Heart right ventricle (tissue), 16 donors: ENCODE data around the gene HMX3. TPM values are rescaled to one million over a fixed set of nuclear protein-coding genes. Genes with fewer than 3 reads are reported as not detected.

Experiments used
- ATAC-seq, 8 donors: fragments of 200-7000 bp; cut with Tn5 transposase; one replicate each; pipeline ENCODE4 v1.9.1; 2020; ENCODE audit warnings: mild to moderate bottlenecking in 8 of 8, moderate library complexity in 8 of 8, moderate number of reproducible peaks in 1 of 8
- DNase-seq, 2 donors: peaks; one replicate each; pipeline ENCODE4 v3.0.0-alpha.2; 2020
- H3K27ac ChIP-seq, 10 donors: fragments of 200-600 bp; sonication (generic) in 2 of 10; one replicate each; pipeline versions ENCODE4 v1.5.0 to v1.8.0; 2020 to 2022; ENCODE audit warnings: mild to moderate bottlenecking in 3 of 10
- H3K27me3 ChIP-seq, 7 donors: fragments of 200-600 bp; one replicate each; pipeline ENCODE4 v1.8.0; 2021 to 2022; ENCODE audit warnings: mild to moderate bottlenecking in 2 of 7
- H3K36me3 ChIP-seq, 9 donors: fragments of 200-600 bp; sonication (generic) in 1 of 9; one replicate each; pipeline versions ENCODE4 v1.5.0 to v1.8.0; 2020 to 2022; ENCODE audit warnings: mild to moderate bottlenecking in 2 of 9
- H3K4me1 ChIP-seq, 9 donors: fragments of 200-600 bp; sonication (generic) in 1 of 9; one replicate each; pipeline versions ENCODE4 v1.5.0 to v1.8.0; 2020 to 2022; ENCODE audit warnings: mild to moderate bottlenecking in 4 of 9
- H3K4me3 ChIP-seq, 10 donors: fragments of 200-600 bp; sonication (generic) in 2 of 10; one replicate each; pipeline versions ENCODE4 v1.5.0 to v1.8.0; 2020 to 2022; ENCODE audit warnings: mild to moderate bottlenecking in 7 of 10, moderate library complexity in 2 of 10
- H3K9me3 ChIP-seq, 11 donors: fragments of 200-600 bp in 10 of 11; sonication (generic) in 2 of 11; one replicate each; pipeline versions ENCODE4 v1.5.0 to v1.8.0; 2013 to 2022; ENCODE audit warnings: mild to moderate bottlenecking in 2 of 11, control low read depth in 1 of 11, moderate library complexity in 1 of 11
- WGBS, 2 donors: extraction: QIAGEN DNeasy Blood & Tissue Kit; methylation state at CpG; one replicate each; pipeline ENCODE4 v1.1.7; 2013; ENCODE audit warnings: inconsistent platforms in 1 of 2; 5-methylcytosine and 5-hydroxymethylcytosine counted together
- intact Hi-C, 10 donors: fragments of 100-400 bp; cut with DNase I; formaldehyde crosslinking; loops; one replicate each; pipeline versions ENCODE4 v1.11.1 to v1.14.2; 2022
- polyA plus RNA-seq, 2 donors: library from polyadenylated mRNA; stranded (reverse); fragments of 200-250 nt; gene quantifications; one replicate each; pipeline ENCODE4 v1.2.3, GENCODE V29; 2013
- total RNA-seq, 10 donors: library from RNA; stranded (reverse); fragmentation: NEBNext Ultra II Directional in 3 of 10; extraction: Animal tissue kit (Norgen Biotek cat#: 25700) in 3 of 10; gene quantifications; one replicate each; pipeline versions ENCODE4 v1.2.1 to v1.2.4, GENCODE V29; 2021 to 2023
- TF ChIP-seq, protein P1 (sequence below), 9 donors: fragments of 200-600 bp; sonication (generic) in 2 of 9; IDR thresholded peaks; one replicate each; pipeline versions ENCODE4 v1.5.0 to v1.8.0; 2021 to 2022; ENCODE audit warnings: antibody characterized with exemption in 9 of 9, mild to moderate bottlenecking in 5 of 9, moderate library complexity in 1 of 9
- donor health status: Arrhythmogenic right ventricular cardiomyopathy.
- donor health status: ischemic (EF 13 %, LVEDD 7.1; RV severe dilation, severe dysfunction).
- donor health status: healthy with polysubstance abuse.
- donor health status: DM: no; HTN: yes; CAD: no.
- donor health status: DM: no; HTN: no; CAD: no.
- donor health status: ischemic (EF 25% LVEDD 6.9; RV normal size, moderate dysfunction).
- donor health status: ischemic (EF 25% LVEDD 5.7; RV mildly dilated, moderate dysfunction).
- donor health status: healthy.
- donor health status: DM: yes; HTN: yes; CAD: no.
- donor health status: Ischemic cardiomyopathy.
- donor health status: ischemic (EF 35%, LVEDD 5.7; RV mildly dilated, moderate dysfunction).
- donor health status: nonischemic (EF 11% LVEDD 7.7; RV severe dilation, severe dysfunction).
- donor health status: DM: yes; HTN: yes; CAD: no.
- donor health status: PGD.
- donor health status: ischemic (EF 29% LVEDD 5.4; RV normal size, mild dysfunction).
- donor health status: nonischemic (EF 23%, LVEDD 6.1; RV moderate dilation, normal function).

The HMX3 gene
- total and polyA plus RNA-seq, 12 donors, result not detected

- DNase-seq (no peak), ATAC-seq (no peak)
- Histone ChIP-seq H3K9me3 (no peaks in the 10 kb centered on the region), H3K27me3 (peaks cover 54 to 100% (median 99%) of the 10 kb centered on the region in 7 donors), H3K4me3 (peak overlapping the region in 2 of 10 donors; percentile 20 to 23), H3K27ac (no peak overlapping the region), H3K4me1 (peaks cover 11 to 62% (median 44%) of the 10 kb centered on the region in 9 donors), H3K36me3 (no peaks in the 10 kb centered on the region)
- WGBS, 2 donors, result 1% methylated on average over 51 to 55 of the region's 55 CpGs
- intact Hi-C loops, result no loop called here
- TF ChIP-seq, protein P1, sequence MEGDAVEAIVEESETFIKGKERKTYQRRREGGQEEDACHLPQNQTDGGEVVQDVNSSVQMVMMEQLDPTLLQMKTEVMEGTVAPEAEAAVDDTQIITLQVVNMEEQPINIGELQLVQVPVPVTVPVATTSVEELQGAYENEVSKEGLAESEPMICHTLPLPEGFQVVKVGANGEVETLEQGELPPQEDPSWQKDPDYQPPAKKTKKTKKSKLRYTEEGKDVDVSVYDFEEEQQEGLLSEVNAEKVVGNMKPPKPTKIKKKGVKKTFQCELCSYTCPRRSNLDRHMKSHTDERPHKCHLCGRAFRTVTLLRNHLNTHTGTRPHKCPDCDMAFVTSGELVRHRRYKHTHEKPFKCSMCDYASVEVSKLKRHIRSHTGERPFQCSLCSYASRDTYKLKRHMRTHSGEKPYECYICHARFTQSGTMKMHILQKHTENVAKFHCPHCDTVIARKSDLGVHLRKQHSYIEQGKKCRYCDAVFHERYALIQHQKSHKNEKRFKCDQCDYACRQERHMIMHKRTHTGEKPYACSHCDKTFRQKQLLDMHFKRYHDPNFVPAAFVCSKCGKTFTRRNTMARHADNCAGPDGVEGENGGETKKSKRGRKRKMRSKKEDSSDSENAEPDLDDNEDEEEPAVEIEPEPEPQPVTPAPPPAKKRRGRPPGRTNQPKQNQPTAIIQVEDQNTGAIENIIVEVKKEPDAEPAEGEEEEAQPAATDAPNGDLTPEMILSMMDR (IDR thresholded peaks at IDR 0.05), result no peak
These were observed 12.8 kb downstream of the HMX3 start for GRCh38 chr10:123148414-123149161.

DNA sequence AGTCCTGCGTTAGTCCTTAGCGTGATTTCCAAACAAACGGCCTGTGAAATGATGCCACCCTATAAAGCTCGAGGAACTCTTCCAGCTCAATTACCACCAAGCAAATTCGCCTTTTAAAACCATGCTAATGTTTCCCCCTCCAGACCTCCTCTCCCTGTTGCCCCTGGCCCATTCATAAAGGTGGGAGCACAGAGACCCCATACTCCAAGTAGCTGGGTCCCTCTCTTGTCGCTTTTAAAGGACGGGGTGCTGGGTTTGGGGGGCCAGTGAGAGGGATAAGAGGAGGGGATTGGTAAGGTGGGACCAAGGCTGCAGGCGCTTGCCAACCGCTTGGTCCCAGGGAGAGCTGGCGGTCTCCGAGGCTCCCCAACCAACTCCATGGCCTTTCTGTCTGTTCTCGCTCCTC lies 13.4 kb downstream of the HMX3 start:
- Histone ChIP-seq H3K27me3 (peaks cover 52 to 94% (median 93%) of the 10 kb centered on the region in 7 donors), H3K9me3 (no peaks in the 10 kb centered on the region), H3K4me3 (peak overlapping the region in 6 of 10 donors; percentile 22 to 52 (median 44)), H3K27ac (no peak overlapping the region), H3K4me1 (peaks cover 11 to 66% (median 44%) of the 10 kb centered on the region in 9 donors), H3K36me3 (no peaks in the 10 kb centered on the region)
- WGBS, 2 donors, result 3 to 4% methylated on average over 12 of the region's 12 CpGs
- DNase-seq, result no peak
- intact Hi-C loops, result no loop called here
- TF ChIP-seq, protein P1 (IDR thresholded peaks at IDR 0.05), result no peak
- no peak for ATAC-seq

DNA sequence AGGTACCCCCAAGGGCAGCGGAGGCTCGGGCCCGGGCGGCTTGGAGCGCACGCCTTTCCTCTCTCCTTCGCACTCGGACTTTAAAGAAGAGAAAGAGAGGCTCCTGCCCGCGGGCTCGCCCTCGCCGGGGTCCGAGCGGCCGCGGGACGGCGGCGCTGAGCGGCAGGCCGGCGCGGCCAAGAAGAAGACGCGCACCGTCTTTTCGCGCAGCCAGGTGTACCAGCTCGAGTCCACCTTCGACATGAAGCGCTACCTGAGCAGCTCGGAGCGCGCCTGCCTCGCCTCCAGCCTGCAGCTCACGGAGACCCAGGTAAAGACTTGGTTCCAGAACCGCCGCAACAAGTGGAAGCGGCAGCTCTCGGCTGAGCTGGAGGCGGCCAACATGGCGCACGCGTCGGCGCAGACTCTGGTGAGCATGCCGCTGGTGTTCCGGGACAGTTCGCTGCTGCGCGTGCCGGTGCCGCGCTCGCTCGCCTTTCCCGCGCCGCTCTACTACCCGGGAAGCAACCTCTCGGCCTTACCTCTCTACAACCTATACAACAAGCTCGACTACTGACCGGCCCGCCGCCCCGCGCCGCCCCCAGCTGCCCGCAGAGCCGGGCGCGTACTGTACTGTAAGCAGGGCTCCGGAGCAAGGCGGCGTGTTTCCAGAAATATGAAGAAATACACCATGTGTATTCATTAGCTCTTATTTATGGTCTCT lies 13.9 kb downstream of the HMX3 start:
- intact Hi-C loops, result loop anchor here in 2 of 10 donors (10.0 kb wide), 2 partner anchors 145 to 165 kb away; partner anchors contain the start of genes ACADSB (in 1 of the 2), IKZF5 (in 1 of the 2) and PSTK (in 1 of the 2)

More for the DNA sequence above, 13.9 kb downstream of the HMX3 start:
- Histone ChIP-seq H3K27me3 (peaks cover 52 to 89% (median 88%) of the 10 kb centered on the region in 7 donors), H3K9me3 (no peaks in the 10 kb centered on the region), H3K4me1 (peaks cover 11 to 64% (median 44%) of the 10 kb centered on the region in 9 donors), H3K36me3 (no peaks in the 10 kb centered on the region), H3K27ac (no peak overlapping the region), H3K4me3 (peak overlapping the region; percentile 11 to 52 (median 42))
- ATAC-seq, result no peak
- no peak for DNase-seq
- TF ChIP-seq, protein P1 (IDR thresholded peaks at IDR 0.05), result no peak
- WGBS, 2 donors, result 1% methylated on average over 76 of the region's 76 CpGs
